Adrenal gland (tissue), 5 donors: ENCODE results near the gene NCAM2.

Source experiments
- CTCF ChIP-seq, 6 experiments: fragments of 450-650 bp in 4 of 6; fragments of 200-600 bp in 2 of 6; sonication (generic) in 1 of 6; IDR thresholded peaks; 1 replicate in 5 of 6; 2 replicates in 1 of 6; pipeline versions ENCODE4 v1.5.1 to v1.8.0; 2016 to 2021; ENCODE audit warnings: antibody characterized with exemption in 6 of 6, mild to moderate bottlenecking in 2 of 6, moderate library complexity in 1 of 6
- POLR2A ChIP-seq, 2 donors: fragments of 450-650 bp; IDR thresholded peaks; one replicate each; pipeline ENCODE4 v1.6.1; 2017; ENCODE audit warnings: antibody characterized with exemption in 2 of 2, mild to moderate bottlenecking in 2 of 2, moderate library complexity in 1 of 2
- donor health status: DM: no; HTN: no; CAD: no.

- TF ChIP-seq CTCF (IDR thresholded peaks at IDR 0.05) (no peak), POLR2A (IDR thresholded peaks at IDR 0.05) (no peak)
These were observed 399.3 kb downstream of the NCAM2 start for GRCh38 chr21:21397464-21397863.
